Mucosa of stomach (tissue), 1 donor: ENCODE measurements around the gene SLC35G4.
"Not testable (repeated sequence)": the region's sequence is repeated elsewhere in the genome, so short reads cannot be mapped to it uniquely, and the experiment has no call there.

Experiments used
- H3K27me3 ChIP-seq: one replicate; pipeline ENCODE4 v1.7.0; 2013; ENCODE audit warnings: mild to moderate bottlenecking, low read length; ENCODE audit not compliant: control insufficient read depth, insufficient read depth
- H3K36me3 ChIP-seq: one replicate; pipeline ENCODE4 v1.7.0; 2013; ENCODE audit warnings: low read length; ENCODE audit not compliant: control insufficient read depth, insufficient read depth
- H3K4me1 ChIP-seq: one replicate; pipeline ENCODE4 v1.7.0; 2013; ENCODE audit warnings: mild to moderate bottlenecking, low read length; ENCODE audit not compliant: control insufficient read depth, insufficient read depth
- H3K4me3 ChIP-seq: one replicate; pipeline ENCODE4 v1.7.0; 2013; ENCODE audit warnings: low read length
- H3K9ac ChIP-seq: one replicate; pipeline ENCODE4 v1.7.0; 2013; ENCODE audit warnings: mild to moderate bottlenecking, low read length, moderate library complexity
- H3K9me3 ChIP-seq: one replicate; pipeline ENCODE4 v1.7.0; 2013; ENCODE audit warnings: mild to moderate bottlenecking, low read length, moderate library complexity; ENCODE audit not compliant: control insufficient read depth
- donor health status: Pancreatic carcinoma.

Gene SLC35G4

GRCh38 chr18:11609488-11609887 lies at the start of gene SLC35G4:
Gene SLC35G4 (plus strand): TSS chr18:11609596. CDS start chr18:11609596, 0 bp downstream.
- not testable (repeated sequence) for H3K4me1 ChIP-seq, H3K9me3 ChIP-seq, H3K27me3 ChIP-seq, H3K36me3 ChIP-seq, H3K4me3 ChIP-seq, H3K9ac ChIP-seq

DNA sequence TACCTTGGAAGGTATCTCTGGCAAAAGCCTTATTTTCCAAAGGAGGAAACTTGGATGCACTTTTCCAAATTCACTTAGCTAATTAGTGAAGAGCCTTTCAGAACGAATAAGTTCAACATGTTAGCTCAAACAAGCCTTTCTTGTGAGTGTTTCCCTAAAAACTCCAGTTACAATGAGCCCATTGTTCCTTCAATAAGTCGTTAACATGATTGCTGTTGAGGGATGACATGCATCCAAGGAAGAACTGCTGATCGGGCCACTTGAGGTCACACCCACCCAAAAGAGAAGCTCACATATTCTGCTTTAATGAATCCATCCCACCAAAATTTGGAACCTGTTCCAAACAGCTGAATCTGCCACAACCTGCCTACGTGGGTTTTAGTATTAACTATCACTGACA lies 48.1 kb upstream of the SLC35G4 start:
- Histone ChIP-seq H3K9ac (no peak overlapping the region), H3K27me3 (no peaks in the 10 kb centered on the region), H3K36me3 (no peaks in the 10 kb centered on the region), H3K4me3 (no peak overlapping the region), H3K4me1 (no peaks in the 10 kb centered on the region), H3K9me3 (no peaks in the 10 kb centered on the region)

GRCh38 chr18:11565716-11566115 lies 43.7 kb upstream of the SLC35G4 start:
- Histone ChIP-seq H3K9me3 (no peaks in the 10 kb centered on the region), H3K9ac (no peak overlapping the region), H3K36me3 (no peaks in the 10 kb centered on the region), H3K27me3 (no peaks in the 10 kb centered on the region), H3K4me1 (no peaks in the 10 kb centered on the region), H3K4me3 (no peak overlapping the region)

DNA sequence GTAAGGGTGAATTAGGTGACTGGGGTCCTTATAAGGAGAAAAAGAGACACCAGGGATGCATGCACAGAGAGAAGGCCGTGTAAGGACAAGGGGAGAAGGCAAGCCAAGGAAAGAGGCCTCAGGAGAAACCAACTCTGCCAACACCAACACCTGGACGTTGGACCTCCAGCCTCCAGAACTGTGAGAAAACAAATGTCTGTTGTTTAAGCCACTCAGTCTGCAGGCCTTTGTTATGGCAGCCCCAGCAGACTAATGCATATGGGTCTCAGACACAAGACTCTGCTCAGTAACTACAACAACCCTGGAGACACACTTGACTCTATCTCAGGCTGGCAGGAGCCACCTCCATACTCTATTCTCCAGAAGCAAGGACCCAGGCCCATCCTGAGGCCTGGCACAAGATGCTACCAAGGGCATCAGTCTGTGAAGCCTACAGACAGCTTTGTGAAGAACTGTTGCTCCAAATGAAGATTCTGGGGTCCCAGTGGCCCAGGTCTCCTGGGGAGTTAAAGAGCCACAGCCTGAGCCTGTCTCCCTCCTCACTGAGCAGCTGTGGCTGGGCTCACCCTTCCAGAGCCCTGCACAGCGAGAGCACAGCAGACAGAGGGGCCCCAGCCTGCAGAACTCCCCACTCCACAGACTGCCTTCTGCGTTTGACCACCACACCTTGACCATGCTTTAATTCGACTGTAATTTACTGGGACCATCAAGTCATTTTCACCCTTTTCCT lies 43.0 kb upstream of the SLC35G4 start:
- Histone ChIP-seq H3K9me3 (no peaks in the 10 kb centered on the region), H3K27me3 (no peaks in the 10 kb centered on the region), H3K4me1 (no peaks in the 10 kb centered on the region), H3K9ac (no peak overlapping the region), H3K36me3 (no peaks in the 10 kb centered on the region), H3K4me3 (no peak overlapping the region)

DNA sequence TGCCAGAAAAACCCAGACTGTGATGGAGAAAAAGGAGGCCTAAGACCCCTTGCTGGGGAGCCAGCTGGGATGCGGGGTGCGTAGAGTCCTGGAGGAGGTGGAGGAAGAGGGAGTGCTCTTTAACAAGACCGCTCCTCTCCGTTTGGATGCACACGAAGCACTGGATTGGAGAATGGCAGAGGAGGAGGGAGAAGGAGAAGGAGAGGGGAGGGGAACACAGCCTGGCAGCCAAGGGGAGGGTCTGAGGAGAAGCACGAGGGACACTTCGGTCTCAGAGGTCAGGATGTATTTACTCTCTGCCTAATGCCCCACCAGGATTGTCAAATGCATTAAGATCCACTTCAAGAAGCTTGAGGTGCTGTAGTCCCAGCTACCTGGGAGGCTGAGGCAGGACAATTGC lies 42.0 kb upstream of the SLC35G4 start:
- H3K27me3 ChIP-seq = no peaks in the 10 kb centered on the region
- no peak overlapping the region for H3K4me3 ChIP-seq
- H3K9me3 ChIP-seq = no peaks in the 10 kb centered on the region
- H3K36me3 ChIP-seq = no peaks in the 10 kb centered on the region
- no peak overlapping the region for H3K9ac ChIP-seq
- H3K4me1 ChIP-seq = no peaks in the 10 kb centered on the region

- H3K9ac ChIP-seq = no peak overlapping the region
- H3K4me1 ChIP-seq = no peaks in the 10 kb centered on the region
- no peaks in the 10 kb centered on the region for H3K27me3 ChIP-seq
- H3K4me3 ChIP-seq = no peak overlapping the region
- H3K9me3 ChIP-seq = no peaks in the 10 kb centered on the region
- H3K36me3 ChIP-seq = no peaks in the 10 kb centered on the region
These were observed 39.3 kb upstream of the SLC35G4 start for GRCh38 chr18:11570073-11570588.

- Histone ChIP-seq H3K9me3 (no peaks in the 10 kb centered on the region), H3K36me3 (no peaks in the 10 kb centered on the region), H3K9ac (no peak overlapping the region), H3K4me1 (no peaks in the 10 kb centered on the region), H3K4me3 (no peak overlapping the region), H3K27me3 (no peaks in the 10 kb centered on the region)
These were observed 38.5 kb upstream of the SLC35G4 start for GRCh38 chr18:11570769-11571412.

DNA sequence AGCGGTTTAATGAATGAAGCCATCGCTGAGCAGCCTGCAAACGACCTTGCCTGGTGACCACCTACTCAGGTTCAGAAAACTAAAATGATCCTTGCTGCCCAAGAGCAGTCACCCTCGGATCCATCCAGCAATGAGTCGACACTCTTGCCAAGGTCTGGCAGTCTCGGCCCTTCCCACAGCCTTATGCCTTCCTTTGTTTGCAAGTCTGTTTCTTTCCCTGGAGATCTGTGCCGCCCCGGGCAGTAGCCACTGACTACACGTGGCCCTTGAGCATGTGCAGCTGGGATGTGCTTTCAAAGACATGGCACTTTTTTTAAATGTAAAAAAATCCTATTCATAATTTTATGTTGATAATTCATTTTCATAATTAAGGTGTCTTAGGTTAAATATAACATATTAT lies 37.2 kb upstream of the SLC35G4 start:
- Histone ChIP-seq H3K9ac (no peak overlapping the region), H3K27me3 (no peaks in the 10 kb centered on the region), H3K36me3 (no peaks in the 10 kb centered on the region), H3K4me3 (no peak overlapping the region), H3K9me3 (no peaks in the 10 kb centered on the region), H3K4me1 (no peaks in the 10 kb centered on the region)

GRCh38 chr18:11574545-11574944 lies 34.9 kb upstream of the SLC35G4 start:
- Histone ChIP-seq H3K36me3 (no peaks in the 10 kb centered on the region), H3K4me1 (no peaks in the 10 kb centered on the region), H3K9ac (no peak overlapping the region), H3K9me3 (no peaks in the 10 kb centered on the region), H3K4me3 (no peak overlapping the region), H3K27me3 (no peaks in the 10 kb centered on the region)

GRCh38 chr18:11577271-11578112 lies 31.9 kb upstream of the SLC35G4 start:
- Histone ChIP-seq H3K4me1 (no peaks in the 10 kb centered on the region), H3K9ac (no peak overlapping the region), H3K36me3 (no peaks in the 10 kb centered on the region), H3K27me3 (no peaks in the 10 kb centered on the region), H3K4me3 (no peak overlapping the region), H3K9me3 (no peaks in the 10 kb centered on the region)

GRCh38 chr18:11578799-11579198 lies 30.6 kb upstream of the SLC35G4 start:
- Histone ChIP-seq H3K9me3 (no peaks in the 10 kb centered on the region), H3K36me3 (no peaks in the 10 kb centered on the region), H3K4me3 (no peak overlapping the region), H3K4me1 (no peaks in the 10 kb centered on the region), H3K9ac (no peak overlapping the region), H3K27me3 (no peaks in the 10 kb centered on the region)

DNA sequence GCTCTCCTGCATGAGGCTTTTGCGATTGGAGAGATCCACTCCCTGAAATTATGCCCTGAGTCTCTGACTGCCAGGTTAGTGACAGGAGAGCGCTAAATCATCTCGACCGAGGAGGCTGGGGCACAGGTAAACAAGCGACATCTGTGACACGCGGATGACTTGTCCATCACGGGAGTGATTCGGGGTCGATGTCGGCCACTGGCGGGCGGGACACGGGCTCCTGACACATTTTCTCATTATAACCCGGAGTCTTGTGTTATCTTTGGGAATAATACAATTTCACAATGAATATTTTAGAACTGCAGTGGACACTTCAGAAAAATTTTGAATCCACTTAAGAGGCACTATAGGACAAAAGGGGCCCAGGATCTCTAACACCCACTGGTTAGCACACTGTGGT lies 29.5 kb upstream of the SLC35G4 start:
- H3K4me3 ChIP-seq = no peak overlapping the region
- no peak overlapping the region for H3K9ac ChIP-seq
- no peaks in the 10 kb centered on the region for H3K27me3 ChIP-seq
- no peaks in the 10 kb centered on the region for H3K36me3 ChIP-seq
- H3K4me1 ChIP-seq = no peaks in the 10 kb centered on the region
- H3K9me3 ChIP-seq = no peaks in the 10 kb centered on the region
